HG02938 (cell line): Measurements from ENCODE around the gene EPHA6.

Source experiments
- ATAC-seq: cut with Tn5 transposase; IDR thresholded peaks from one replicate; pipeline ENCODE4 v1.9.1; 2021; ENCODE audit warnings: mild to moderate bottlenecking, moderate library complexity; ENCODE audit not compliant: unreplicated experiment

EPHA6 gene

GRCh38 chr3:96813820-96814650 is at the start of gene EPHA6:
Gene EPHA6 (plus strand): TSS chr3:96814594.
- ATAC-seq = peak; percentile 25

GRCh38 chr3:96776818-96777217 is 37.6 kb upstream of the EPHA6 start:
- ATAC-seq = no peak

DNA sequence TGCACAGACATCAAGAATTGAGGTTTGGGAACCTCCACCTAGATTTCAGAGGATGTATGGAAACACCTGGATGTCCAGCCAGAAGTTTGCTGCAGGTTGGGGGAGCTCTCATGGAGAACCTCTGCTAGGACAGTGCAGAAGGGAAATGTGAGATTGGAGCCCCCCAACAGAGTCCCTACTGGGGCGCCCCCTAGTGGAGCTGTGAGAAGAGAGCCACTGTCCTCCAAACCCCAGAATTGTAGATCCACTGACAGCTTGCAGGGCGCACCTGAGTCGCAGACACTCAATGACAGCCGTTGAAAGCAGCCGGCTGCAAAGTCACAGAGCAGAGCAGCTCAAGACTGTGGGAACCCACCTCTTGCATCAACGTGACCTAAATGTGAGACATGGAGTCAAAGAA is 34.6 kb upstream of the EPHA6 start:
- no peak for ATAC-seq

- no peak for ATAC-seq
Observed at GRCh38 chr3:96796101-96796500, 18.3 kb upstream of the EPHA6 start.

DNA sequence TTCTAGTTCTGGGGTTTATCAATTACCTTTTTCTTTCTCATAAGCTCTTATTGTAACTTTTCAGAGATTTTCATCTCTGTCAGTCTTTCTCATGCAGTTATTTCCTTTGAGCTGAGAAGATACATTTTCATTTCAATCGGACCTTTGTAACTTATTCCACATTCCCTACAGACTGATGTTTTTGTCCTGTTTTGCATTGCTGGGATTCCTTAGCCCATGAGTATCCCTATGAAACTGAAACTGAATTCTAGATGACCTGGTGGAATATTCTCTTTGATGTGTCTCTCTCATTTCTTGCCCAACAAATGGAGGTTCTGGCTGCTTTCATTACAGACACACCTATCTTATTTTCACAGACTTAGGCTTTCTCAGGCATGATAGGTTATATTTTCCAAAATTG is 10.5 kb upstream of the EPHA6 start:
- no peak for ATAC-seq

GRCh38 chr3:96806341-96806740 is 8.1 kb upstream of the EPHA6 start:
- ATAC-seq = no peak

DNA sequence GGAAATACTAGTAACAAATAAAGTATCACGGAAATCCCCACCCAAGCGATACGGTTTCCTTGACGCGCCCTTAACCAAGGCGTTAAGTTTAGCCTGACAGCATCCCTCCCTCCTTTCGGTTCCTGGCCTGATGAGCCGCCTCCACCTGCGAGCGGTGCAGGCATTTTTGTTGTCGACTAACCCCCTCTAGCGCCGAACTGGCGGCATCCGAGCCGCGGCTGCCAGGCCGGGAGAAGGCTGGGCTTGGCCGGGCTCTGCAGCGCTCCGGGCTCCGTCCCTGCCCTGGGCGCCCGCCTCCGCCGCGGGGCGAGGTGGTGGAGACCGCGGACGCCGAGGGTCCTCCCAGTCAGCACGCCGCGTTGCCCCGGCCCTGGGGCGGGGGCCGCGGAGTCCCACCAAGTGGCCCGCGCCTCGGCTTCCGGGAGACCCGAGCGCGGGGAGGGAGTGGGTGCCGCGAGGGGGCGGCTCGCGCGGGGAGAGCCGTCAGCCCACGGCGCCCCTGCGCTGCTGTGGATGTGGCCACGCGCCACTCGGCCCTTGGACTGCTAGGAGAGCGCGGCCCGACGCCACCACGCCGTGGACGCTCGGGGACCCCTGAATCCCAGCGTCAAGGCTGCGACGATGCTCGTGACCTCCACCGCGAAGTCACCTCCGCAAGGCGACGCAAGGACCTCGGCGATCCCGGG is 1.1 kb upstream of the EPHA6 start:
- ATAC-seq = peak; percentile 97

DNA sequence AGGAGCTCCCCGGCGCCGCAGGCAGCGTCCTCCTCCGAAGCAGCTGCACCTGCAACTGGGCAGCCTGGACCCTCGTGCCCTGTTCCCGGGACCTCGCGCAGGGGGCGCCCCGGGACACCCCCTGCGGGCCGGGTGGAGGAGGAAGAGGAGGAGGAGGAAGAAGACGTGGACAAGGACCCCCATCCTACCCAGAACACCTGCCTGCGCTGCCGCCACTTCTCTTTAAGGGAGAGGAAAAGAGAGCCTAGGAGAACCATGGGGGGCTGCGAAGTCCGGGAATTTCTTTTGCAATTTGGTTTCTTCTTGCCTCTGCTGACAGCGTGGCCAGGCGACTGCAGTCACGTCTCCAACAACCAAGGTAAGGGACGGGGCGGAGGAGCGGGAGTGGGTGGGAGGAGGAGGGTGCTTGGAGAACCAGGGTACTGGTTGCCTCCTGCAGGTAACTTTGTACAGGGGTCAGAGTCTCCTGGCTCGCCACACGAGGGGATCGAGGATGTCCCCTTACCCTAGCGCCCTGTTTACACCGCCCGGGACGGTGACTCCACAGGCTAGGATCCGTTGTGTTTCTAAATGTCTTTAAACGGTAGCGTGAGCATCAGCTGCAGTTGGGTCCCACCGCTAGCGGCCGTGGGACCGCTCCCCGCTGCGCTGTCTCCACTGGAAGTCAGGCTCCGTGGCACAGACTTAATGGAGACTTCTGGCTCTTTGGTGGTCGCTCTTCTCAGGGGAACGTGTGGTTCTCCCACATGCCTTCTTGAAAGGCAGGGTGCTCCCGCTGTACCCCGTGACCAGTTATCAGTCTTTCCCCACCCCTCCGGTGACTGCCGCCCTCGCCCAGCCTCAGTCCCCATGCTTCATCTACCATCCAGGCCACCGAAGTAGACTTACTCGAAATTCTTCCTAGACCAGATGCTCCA is 515 bp downstream of the EPHA6 start:
- ATAC-seq = no peak

GRCh38 chr3:96831175-96831574 is 16.8 kb downstream of the EPHA6 start:
- ATAC-seq = no peak

DNA sequence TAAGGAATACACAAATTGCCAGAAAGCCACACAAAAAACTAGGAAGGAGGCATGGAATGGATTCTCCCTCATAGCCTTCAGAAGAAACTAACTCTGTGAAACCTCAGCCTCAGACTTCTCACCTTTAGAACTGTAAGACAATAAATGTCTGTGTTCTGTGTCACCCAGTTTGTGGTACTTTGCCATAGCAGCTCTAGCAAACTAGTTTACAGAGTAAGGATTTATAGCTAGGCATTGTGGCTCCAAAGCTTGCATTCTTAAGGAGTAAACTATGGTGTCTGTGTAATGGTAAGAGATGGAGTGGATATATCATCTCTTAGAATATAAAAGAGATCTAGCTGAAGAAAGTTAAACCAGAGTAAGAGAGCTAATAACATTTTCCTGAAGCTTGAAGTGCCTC is 18.9 kb downstream of the EPHA6 start:
- no peak for ATAC-seq

DNA sequence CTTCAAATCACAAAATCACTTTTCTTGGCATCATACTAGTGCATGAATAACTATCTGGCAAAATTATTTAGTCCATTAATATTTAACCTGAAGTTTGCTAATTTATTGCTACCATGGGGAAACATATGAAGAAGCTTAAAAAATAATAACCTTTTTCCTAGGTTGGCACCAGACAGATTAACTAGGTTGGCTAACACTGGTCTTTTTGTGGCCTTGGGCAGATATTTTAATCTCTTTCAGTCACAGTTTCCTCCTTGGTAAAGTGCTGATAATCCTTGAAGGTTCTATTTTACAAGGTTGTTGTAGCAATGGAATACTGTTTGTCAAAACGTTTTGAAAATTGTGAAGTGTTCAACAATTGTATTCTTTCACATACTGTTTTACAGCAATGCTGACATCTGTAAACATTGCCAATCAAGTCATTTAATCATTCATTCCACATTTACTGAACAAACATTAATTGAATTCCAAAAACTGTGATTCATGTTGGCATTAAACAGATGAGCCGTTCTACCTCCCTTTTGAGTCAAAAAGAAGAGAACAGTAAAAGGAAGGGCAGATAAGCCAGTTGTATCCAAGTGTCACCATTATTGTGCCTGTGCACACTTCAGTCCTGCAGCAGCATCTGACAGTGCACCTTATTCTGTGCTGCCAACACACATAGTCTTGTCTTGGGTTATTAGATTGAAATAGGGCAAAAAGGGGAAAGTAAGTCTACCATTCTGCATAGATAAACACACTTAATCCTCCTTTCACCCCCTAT is 21.9 kb downstream of the EPHA6 start:
- ATAC-seq = no peak

- no peak for ATAC-seq
Observed at GRCh38 chr3:96843505-96844203, 29.3 kb downstream of the EPHA6 start.

DNA sequence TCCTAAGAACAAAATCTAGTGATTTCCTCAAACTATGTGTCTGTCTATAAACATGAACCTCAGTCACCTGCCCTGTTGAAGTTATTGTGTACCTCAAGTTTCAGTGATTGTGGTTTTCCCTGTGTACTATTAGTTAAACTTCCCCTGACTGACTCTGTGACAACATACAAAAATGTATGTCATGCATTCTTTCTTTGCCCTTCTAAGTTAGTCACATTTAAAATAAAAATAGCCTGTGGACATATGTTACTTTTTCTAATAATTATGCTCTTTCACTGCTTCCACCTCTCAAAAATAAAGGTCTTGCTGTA is 29.8 kb downstream of the EPHA6 start:
- ATAC-seq = no peak

- ATAC-seq = no peak
Observed at GRCh38 chr3:96852849-96853248, 38.5 kb downstream of the EPHA6 start.

DNA sequence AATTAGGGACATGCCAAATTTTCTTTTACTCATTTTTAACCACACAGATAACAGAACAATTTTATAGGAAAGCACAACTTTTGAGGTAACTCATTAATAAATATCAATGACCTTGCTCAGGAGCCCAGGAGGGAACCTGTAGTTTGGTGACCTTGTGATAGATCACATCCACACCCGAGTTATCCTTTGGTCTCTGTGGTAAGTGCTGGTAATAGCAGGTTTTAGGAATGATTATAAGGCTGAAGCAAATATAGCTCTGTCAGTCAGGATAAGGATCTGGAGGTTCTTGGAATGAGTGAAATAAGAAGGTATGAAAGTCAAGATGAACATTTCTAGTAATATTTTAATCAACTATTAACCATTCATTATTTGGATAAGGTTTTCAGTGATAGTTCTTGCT is 46.5 kb downstream of the EPHA6 start:
- no peak for ATAC-seq

- no peak for ATAC-seq
Observed at GRCh38 chr3:96863129-96863740, 48.8 kb downstream of the EPHA6 start.

- no peak for ATAC-seq
Observed at GRCh38 chr3:96865605-96866004, 51.2 kb downstream of the EPHA6 start.

DNA sequence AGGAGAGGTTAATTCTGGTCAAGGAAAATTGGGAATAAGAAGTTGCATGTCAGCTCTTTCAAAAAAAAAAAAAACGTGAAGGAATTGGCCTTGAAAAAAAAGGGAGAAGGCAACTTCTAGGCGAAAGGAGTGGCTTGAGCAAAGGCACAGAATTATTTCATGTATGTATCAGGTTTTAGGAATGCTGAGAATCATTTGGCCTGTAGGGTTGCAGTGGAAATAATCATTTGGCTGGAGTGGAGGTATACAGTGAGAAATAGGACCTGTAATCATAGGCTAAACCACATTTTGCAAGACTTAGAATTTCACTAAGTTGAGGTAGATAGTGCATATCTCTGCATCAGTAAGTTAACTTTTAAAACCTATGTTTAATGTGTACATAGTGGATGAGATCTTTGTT is 54.9 kb downstream of the EPHA6 start:
- no peak for ATAC-seq

DNA sequence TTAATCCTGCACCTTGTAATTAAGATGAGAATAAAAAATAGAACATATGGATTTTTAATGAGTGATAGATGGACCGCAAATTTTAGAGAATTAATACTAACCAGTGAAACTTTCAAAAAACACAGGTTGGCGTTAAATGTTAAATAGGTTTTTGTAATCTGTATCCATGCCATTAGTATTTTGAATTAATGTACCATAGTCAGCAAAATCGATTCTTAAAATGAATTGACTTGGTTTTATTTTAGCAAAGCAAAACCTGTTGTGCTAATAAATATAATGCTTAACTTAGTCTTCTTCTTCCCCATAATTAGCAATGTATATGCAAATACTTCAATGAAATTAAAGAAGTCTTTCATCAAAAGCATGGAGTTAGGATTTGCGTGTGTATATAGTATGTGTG is 63.1 kb downstream of the EPHA6 start:
- no peak for ATAC-seq

DNA sequence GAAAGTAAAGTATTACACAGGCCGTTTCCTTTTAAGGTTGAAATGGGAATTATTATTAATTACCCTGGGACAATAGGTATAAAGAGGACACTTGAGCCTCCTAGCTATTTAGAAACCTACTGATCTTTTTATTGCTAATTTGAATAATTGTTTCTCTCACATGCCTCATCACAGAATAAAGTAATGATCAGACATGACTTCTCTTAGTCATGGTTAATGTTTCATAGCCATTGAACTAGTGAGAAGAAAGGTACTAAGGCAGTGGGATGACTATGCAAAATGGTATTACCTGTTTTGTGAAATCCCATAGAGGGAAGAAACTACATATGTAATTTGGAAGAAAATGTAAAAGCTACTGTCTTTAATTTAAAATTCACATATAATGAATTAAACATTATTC is 85.6 kb downstream of the EPHA6 start:
- no peak for ATAC-seq
